SK-N-SH treated with all-trans-retinoic acid at 6 μM for 48 hours (cell line): Measurements from ENCODE around the gene RAB7A.
"Not testable (repeated sequence)": the region's sequence is repeated elsewhere in the genome, so short reads cannot be mapped to it uniquely, and the experiment has no call there.

Experiments
- ATAC-seq: fragments of 200-7000 bp; cut with Tn5 transposase; 3 replicates; pipeline ENCODE4 v1.9.1; 2020; ENCODE audit warnings: mild to moderate bottlenecking, moderate library complexity
- ARNTL ChIP-seq: fragments of 450-650 bp; formaldehyde crosslinking; IDR thresholded peaks from 2 replicates; pipeline ENCODE4 v1.5.0; 2020; ENCODE audit warnings: low read depth, mild to moderate bottlenecking, moderate library complexity, borderline replicate concordance
- BACH2 ChIP-seq: fragments of 250-450 bp; sonication (Bioruptor Pico); IDR thresholded peaks from 2 replicates; pipeline ENCODE4 v1.9.0; 2021; ENCODE audit warnings: mild to moderate bottlenecking, borderline replicate concordance
- CSDC2 ChIP-seq: fragments of 250-450 bp; sonication (Bioruptor Pico); IDR thresholded peaks from 2 replicates; pipeline ENCODE4 v1.5.0; 2020; ENCODE audit warnings: mild to moderate bottlenecking, moderate library complexity
- CSRNP3 ChIP-seq: fragments of 250-450 bp; sonication (Bioruptor Pico); IDR thresholded peaks from 2 replicates; pipeline ENCODE4 v1.5.1; 2021; ENCODE audit warnings: mild to moderate bottlenecking, moderate library complexity
- GLIS3 ChIP-seq: fragments of 250-450 bp; sonication (Bioruptor Pico); IDR thresholded peaks from 2 replicates; pipeline ENCODE4 v1.5.0; 2020; ENCODE audit warnings: mild to moderate bottlenecking, moderate library complexity
- ISL1 ChIP-seq: fragments of 250-450 bp; sonication (Bioruptor Pico); IDR thresholded peaks from 2 replicates; pipeline ENCODE4 v2.1.2; 2022; ENCODE audit warnings: mild to moderate bottlenecking, moderate library complexity
- PPARA ChIP-seq: fragments of 250-450 bp; sonication (Bioruptor Pico); IDR thresholded peaks from 2 replicates; pipeline ENCODE4 v1.5.0; 2020; ENCODE audit warnings: mild to moderate bottlenecking, borderline replicate concordance
- RARB ChIP-seq: fragments of 250-450 bp; sonication (Bioruptor Pico); IDR thresholded peaks from 2 replicates; pipeline ENCODE4 v1.8.0; 2021; ENCODE audit warnings: mild to moderate bottlenecking, moderate library complexity
- SNAI2 ChIP-seq: fragments of 250-450 bp; sonication (Bioruptor Pico); IDR thresholded peaks from 2 replicates; pipeline ENCODE4 v1.5.0; 2020; ENCODE audit warnings: mild to moderate bottlenecking, moderate library complexity
- TCF4 ChIP-seq: fragments of 250-450 bp; sonication (Bioruptor Pico); IDR thresholded peaks from 2 replicates; pipeline ENCODE4 v1.8.0; 2021; ENCODE audit warnings: mild to moderate bottlenecking, moderate library complexity, borderline replicate concordance
- TOX ChIP-seq: fragments of 250-450 bp; sonication (Bioruptor Pico); IDR thresholded peaks from 2 replicates; pipeline ENCODE4 v1.8.0; 2021; ENCODE audit warnings: mild to moderate bottlenecking, moderate library complexity, borderline replicate concordance
- TSHZ2 ChIP-seq: fragments of 250-450 bp; sonication (Bioruptor Pico); IDR thresholded peaks from 2 replicates; pipeline ENCODE4 v1.5.0; 2020; ENCODE audit warnings: mild to moderate bottlenecking, moderate library complexity
- ZC3H10 ChIP-seq: fragments of 250-450 bp; sonication (Bioruptor Pico); IDR thresholded peaks from 2 replicates; pipeline ENCODE4 v1.5.1; 2021; ENCODE audit warnings: mild to moderate bottlenecking, moderate library complexity
- ZFP30 ChIP-seq: fragments of 450-650 bp; formaldehyde crosslinking; IDR thresholded peaks from 2 replicates; pipeline ENCODE4 v1.5.0; 2022; ENCODE audit warnings: mild to moderate bottlenecking, moderate library complexity
- ZNF565 ChIP-seq: fragments of 450-650 bp; formaldehyde crosslinking; conservative IDR thresholded peaks from 2 replicates; pipeline ENCODE4 v1.5.0; 2020; ENCODE audit warnings: low read depth, mild to moderate bottlenecking, moderate library complexity
- ZNF70 ChIP-seq: fragments of 450-650 bp; formaldehyde crosslinking; IDR thresholded peaks from 2 replicates; pipeline ENCODE4 v1.5.0; 2020; ENCODE audit warnings: mild to moderate bottlenecking, moderate library complexity
- TF ChIP-seq, protein P1 (sequence below): fragments of 250-450 bp; sonication (Bioruptor Pico); IDR thresholded peaks from 2 replicates; pipeline ENCODE4 v1.8.0; 2021; ENCODE audit warnings: low read depth, mild to moderate bottlenecking, moderate library complexity, borderline replicate concordance
- TF ChIP-seq, protein P2 (sequence below): fragments of 250-450 bp; sonication (Bioruptor Pico); IDR thresholded peaks from 2 replicates; pipeline ENCODE4 v1.8.0; 2020; ENCODE audit warnings: mild to moderate bottlenecking, moderate library complexity, borderline replicate concordance

The RAB7A gene

DNA sequence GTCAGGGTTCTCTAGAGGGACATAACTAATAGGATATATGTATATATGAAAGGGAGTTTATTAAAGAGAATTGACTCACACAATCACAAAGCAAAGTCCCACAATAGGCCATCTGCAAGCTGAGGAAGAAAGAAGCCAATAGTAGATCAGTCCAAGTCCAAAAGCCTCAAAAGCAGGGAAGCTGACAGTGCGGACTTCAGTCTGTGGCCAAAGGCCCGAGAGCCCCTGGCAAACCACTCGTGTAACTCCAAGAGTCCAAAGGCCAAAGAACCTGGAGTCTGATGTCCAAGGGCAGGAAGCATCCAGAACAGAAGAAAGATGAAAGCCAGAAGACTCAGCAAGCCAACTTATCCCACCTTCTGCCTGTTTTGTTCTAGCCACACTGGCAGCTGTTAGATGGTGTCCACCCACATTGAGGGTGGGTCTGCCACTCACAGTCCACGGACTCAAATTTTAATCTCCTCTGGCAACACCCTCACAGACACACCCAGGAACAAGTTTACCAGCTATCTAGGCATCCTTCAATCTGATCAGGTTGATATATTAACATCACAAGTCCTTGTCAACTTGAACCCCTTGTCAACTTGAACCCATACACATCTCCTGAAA, 99.2 kb downstream of the RAB7A start:
- TF ChIP-seq, protein P1, sequence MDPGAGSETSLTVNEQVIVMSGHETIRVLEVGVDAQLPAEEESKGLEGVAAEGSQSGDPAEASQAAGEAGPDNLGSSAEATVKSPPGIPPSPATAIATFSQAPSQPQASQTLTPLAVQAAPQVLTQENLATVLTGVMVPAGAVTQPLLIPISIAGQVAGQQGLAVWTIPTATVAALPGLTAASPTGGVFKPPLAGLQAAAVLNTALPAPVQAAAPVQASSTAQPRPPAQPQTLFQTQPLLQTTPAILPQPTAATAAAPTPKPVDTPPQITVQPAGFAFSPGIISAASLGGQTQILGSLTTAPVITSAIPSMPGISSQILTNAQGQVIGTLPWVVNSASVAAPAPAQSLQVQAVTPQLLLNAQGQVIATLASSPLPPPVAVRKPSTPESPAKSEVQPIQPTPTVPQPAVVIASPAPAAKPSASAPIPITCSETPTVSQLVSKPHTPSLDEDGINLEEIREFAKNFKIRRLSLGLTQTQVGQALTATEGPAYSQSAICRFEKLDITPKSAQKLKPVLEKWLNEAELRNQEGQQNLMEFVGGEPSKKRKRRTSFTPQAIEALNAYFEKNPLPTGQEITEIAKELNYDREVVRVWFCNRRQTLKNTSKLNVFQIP (CRISPR knock-in tag), result no peak
- TF ChIP-seq, protein P2, sequence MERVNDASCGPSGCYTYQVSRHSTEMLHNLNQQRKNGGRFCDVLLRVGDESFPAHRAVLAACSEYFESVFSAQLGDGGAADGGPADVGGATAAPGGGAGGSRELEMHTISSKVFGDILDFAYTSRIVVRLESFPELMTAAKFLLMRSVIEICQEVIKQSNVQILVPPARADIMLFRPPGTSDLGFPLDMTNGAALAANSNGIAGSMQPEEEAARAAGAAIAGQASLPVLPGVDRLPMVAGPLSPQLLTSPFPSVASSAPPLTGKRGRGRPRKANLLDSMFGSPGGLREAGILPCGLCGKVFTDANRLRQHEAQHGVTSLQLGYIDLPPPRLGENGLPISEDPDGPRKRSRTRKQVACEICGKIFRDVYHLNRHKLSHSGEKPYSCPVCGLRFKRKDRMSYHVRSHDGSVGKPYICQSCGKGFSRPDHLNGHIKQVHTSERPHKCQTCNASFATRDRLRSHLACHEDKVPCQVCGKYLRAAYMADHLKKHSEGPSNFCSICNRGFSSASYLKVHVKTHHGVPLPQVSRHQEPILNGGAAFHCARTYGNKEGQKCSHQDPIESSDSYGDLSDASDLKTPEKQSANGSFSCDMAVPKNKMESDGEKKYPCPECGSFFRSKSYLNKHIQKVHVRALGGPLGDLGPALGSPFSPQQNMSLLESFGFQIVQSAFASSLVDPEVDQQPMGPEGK, result no peak
- TF ChIP-seq SNAI2 (CRISPR knock-in tag), result no peak
- no peak for TF ChIP-seq ZC3H10 (CRISPR knock-in tag)
- no peak for TF ChIP-seq TOX (CRISPR knock-in tag)
- TF ChIP-seq ZNF565 (CRISPR knock-in tag), result no peak
- TF ChIP-seq PPARA (CRISPR knock-in tag), result no peak
- no peak for TF ChIP-seq ISL1 (CRISPR knock-in tag)
- TF ChIP-seq GLIS3 (CRISPR knock-in tag), result no peak
- TF ChIP-seq ARNTL (CRISPR knock-in tag), result no peak
- no peak for TF ChIP-seq RARB (CRISPR knock-in tag)
- no peak for TF ChIP-seq TCF4 (CRISPR knock-in tag)
- TF ChIP-seq TSHZ2, result no peak
- TF ChIP-seq ZFP30 (CRISPR knock-in tag), result no peak
- no peak for TF ChIP-seq CSDC2 (CRISPR knock-in tag)
- TF ChIP-seq ZNF70, result no peak
- TF ChIP-seq BACH2 (CRISPR knock-in tag), result no peak
- no peak for TF ChIP-seq CSRNP3 (CRISPR knock-in tag)
- no peak for ATAC-seq

DNA sequence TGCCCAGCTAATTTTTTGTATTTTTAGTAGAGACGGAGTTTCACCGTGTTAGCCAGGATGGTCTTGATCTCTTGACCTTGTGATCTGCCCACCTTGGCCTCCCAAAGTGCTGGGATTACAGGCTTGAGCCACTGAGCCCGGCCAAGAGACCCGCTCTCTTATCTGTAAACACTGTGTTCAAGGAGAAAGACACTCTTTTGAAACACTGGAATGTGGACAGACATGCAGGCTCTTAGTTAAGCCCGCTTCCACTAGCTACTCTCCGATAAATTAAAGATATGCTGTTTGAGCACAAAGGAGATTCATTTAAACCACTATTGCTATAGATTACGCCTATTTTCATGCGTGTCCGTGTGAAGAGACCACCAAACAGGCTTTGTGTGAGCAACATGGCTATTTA, 103.1 kb downstream of the RAB7A start:
- not testable (repeated sequence) for ATAC-seq

DNA sequence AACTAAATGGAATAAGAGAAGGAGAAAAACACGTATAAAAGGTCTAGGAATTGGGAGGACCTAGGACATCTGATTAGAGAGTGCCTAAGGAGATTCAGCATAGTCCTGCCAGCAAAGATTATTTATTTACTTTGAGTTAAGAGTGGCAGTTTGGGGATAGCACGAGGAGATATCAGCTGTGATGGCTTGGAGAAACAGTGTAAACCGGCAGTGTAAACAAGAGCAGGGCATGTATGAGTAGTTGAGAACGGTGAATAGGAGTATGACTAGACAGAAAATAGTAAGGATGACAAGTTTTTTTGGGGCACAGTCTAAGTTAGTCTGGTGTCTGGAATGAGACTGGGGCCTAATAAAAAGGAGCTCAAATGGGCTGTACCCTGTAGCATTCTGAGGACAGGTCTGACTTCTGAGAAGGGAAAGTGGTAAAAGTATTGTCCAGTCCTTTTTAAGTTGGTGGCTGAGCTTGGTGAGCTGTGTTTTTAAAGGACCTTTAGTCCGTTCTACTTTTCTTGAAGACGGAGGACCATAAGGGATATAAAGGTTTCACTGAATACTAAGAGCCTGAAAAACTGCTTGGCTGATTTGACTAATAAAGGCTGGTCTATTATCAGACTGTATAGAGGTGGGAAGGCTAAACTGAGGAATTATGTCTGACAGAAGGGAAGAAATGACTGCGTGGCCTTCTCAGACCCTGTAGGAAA, 104.1 kb downstream of the RAB7A start:
- not testable (repeated sequence) for ATAC-seq

- not testable (repeated sequence) for ATAC-seq
Measured at GRCh38 chr3:128830762-128831161, 104.8 kb downstream of the RAB7A start.

GRCh38 chr3:128832979-128833378, 107.0 kb downstream of the RAB7A start:
- ATAC-seq, result not testable (repeated sequence)
